Left kidney (tissue), 2 donors: ENCODE data around the gene AGRN. TPM values are rescaled to one million over a fixed set of nuclear protein-coding genes. Genes with fewer than 3 reads are reported as not detected.

ENCODE experiments used
- DNase-seq: peaks from one replicate; pipeline ENCODE4 v3.0.0-alpha.2; 2013
- polyA plus RNA-seq: library from polyadenylated mRNA; unstranded; fragments of 120-200 nt; gene quantifications from one replicate; pipeline ENCODE4 v1.2.1, GENCODE V29; 2013; ENCODE audit not compliant: insufficient read length

The AGRN gene
- polyA plus RNA-seq, 1 donor, result 223 TPM

GRCh38 chr1:1035291-1035943 is 15.5 kb downstream of the AGRN start:
- no peak for DNase-seq

GRCh38 chr1:1037366-1038327 is 17.7 kb downstream of the AGRN start:
- DNase-seq, result no peak

GRCh38 chr1:1038694-1039093 is 18.8 kb downstream of the AGRN start:
- DNase-seq, result no peak

GRCh38 chr1:1039145-1039910 is 19.4 kb downstream of the AGRN start:
- DNase-seq, result no peak

GRCh38 chr1:1040004-1040991 is 20.4 kb downstream of the AGRN start:
- DNase-seq, result no peak

GRCh38 chr1:1041092-1041523 is 21.2 kb downstream of the AGRN start:
- DNase-seq, result no peak

- no peak for DNase-seq
Measured at GRCh38 chr1:1041873-1042272, 22.0 kb downstream of the AGRN start.

GRCh38 chr1:1042835-1043234 is 22.9 kb downstream of the AGRN start:
- no peak for DNase-seq

- no peak for DNase-seq
Measured at GRCh38 chr1:1043411-1043810, 23.5 kb downstream of the AGRN start.

GRCh38 chr1:1043921-1044320 is 24.0 kb downstream of the AGRN start:
- DNase-seq, result no peak

- no peak for DNase-seq
Measured at GRCh38 chr1:1044455-1045078, 24.6 kb downstream of the AGRN start.

GRCh38 chr1:1045129-1045528 is 25.2 kb downstream of the AGRN start:
- no peak for DNase-seq

- no peak for DNase-seq
Measured at GRCh38 chr1:1046243-1046642, 26.3 kb downstream of the AGRN start.

GRCh38 chr1:1046767-1047166 is 26.8 kb downstream of the AGRN start:
- no peak for DNase-seq

- DNase-seq, result no peak
Measured at GRCh38 chr1:1047407-1047806, 27.5 kb downstream of the AGRN start.

- DNase-seq, result no peak
Measured at GRCh38 chr1:1047963-1048362, 28.0 kb downstream of the AGRN start.

GRCh38 chr1:1048765-1049164 is 28.8 kb downstream of the AGRN start:
- DNase-seq, result no peak

- DNase-seq, result no peak
Measured at GRCh38 chr1:1049318-1050165, 29.6 kb downstream of the AGRN start.

GRCh38 chr1:1050577-1051052 is 30.7 kb downstream of the AGRN start:
- no peak for DNase-seq
